Measurements from ENCODE around the gene KCNMA1. TPM values are rescaled to one million over a fixed set of nuclear protein-coding genes. Genes with fewer than 3 reads are reported as not detected.

The KCNMA1 gene
- total and polyA plus RNA-seq, 2 donors from 2014 or later: 4.2 to 8.9 TPM

DNA sequence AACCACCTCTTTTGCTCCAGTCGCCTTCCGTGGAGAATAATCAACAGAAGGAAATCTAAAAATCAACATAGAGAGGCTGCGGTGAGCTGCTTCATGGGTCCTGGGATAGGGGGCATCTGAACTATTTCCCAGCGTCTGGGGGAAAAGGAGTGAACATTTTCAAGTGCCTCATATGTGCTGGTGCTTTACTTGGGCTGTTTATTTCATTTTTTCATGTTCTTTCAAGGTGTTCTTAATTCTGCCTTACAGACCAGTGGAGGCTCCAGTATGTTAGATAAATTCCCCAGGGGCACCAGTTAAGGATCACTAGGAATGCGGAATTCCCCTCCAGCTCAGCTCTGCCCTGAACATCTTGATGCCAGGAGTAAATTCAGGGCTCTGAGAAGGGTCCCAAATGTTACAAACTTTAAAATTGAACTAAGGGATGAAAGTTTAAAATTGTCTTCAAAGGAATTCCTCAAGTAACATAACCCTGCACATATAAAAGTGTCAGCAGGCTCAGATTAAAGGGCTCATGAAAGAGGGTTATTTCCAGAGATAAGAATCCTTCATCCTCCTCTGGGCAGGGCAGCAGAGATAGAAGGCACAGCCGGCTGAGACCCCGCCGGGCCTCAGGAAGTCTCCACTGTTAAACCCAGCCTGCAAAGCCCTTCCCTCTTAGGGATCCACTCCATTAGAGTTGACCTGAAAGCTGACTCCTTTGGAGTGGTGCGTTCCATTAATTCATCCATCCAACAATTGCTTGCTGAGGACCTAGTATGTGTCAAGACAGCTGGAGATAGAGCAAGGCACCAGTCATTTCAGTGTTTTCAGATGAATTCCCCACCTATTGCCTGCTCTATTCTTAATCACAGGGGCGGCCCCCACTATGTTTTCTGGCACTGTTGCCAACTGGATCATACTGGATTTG, 345.8 kb downstream of the KCNMA1 start:
- Histone ChIP-seq H3K27me3 (ENCODE audit: control insufficient read depth, insufficient read depth, low read length) (no peaks in the 10 kb centered on the region), H3K4me1 (ENCODE audit: control insufficient read depth in 2 of 3, insufficient read depth in 2 of 3, low read depth in 1 of 3, low read length in 3 of 3) (no peaks in the 10 kb centered on the region), H3K4me3 (ENCODE audit: low read length in 3 of 3) (no peak overlapping the region), H3K27ac (ENCODE audit: low read depth in 2 of 2, low read length in 2 of 2) (no peak overlapping the region), H3K9ac (ENCODE audit: low read length in 3 of 3) (no peak overlapping the region), H3K36me3 (ENCODE audit: control insufficient read depth in 2 of 3, insufficient read depth in 3 of 3, low read length in 3 of 3) (no peaks in the 10 kb centered on the region), H3K9me3 (ENCODE audit: control insufficient read depth in 2 of 3, insufficient read depth in 1 of 3, low read length in 3 of 3) (no peaks in the 10 kb centered on the region)
- TF ChIP-seq, protein P1, sequence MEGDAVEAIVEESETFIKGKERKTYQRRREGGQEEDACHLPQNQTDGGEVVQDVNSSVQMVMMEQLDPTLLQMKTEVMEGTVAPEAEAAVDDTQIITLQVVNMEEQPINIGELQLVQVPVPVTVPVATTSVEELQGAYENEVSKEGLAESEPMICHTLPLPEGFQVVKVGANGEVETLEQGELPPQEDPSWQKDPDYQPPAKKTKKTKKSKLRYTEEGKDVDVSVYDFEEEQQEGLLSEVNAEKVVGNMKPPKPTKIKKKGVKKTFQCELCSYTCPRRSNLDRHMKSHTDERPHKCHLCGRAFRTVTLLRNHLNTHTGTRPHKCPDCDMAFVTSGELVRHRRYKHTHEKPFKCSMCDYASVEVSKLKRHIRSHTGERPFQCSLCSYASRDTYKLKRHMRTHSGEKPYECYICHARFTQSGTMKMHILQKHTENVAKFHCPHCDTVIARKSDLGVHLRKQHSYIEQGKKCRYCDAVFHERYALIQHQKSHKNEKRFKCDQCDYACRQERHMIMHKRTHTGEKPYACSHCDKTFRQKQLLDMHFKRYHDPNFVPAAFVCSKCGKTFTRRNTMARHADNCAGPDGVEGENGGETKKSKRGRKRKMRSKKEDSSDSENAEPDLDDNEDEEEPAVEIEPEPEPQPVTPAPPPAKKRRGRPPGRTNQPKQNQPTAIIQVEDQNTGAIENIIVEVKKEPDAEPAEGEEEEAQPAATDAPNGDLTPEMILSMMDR (IDR thresholded peaks at IDR 0.05; ENCODE audit: borderline replicate concordance, extremely low read depth, insufficient read depth): no peak
- FAIRE-seq: no peak
- intact Hi-C loops (cut with DNase I): no loop called here
- no peak for DNase-seq

DNA sequence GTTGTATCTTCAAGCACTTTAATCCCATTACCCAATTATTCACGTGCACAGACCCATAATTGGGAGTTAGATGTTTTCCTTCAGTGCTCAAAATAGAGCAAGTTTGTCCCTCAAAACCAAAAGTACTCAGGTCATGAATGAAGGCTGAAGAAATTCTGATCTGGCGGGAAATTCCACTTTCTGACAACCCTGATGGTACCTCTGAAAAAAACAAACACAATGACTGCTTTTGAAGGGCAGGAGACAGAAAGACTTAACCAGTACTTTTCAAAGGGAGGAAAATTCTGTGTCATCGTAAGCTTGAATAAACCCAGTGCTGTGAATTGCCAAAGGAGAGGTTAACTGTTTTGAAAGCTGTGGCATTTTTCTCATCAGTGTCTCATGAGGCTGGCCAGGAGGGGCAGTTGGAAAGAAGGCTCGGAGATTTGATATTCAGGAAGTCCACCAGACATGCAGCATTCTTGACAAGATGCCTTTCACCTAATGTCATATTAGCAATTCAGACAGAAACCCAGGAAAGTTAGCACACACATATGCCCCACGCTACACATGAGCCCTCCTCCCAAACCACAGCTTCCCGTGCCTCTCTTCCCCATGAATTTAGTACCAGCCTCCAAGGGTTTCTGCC, 347.0 kb downstream of the KCNMA1 start:
- Histone ChIP-seq H3K27ac (ENCODE audit: low read depth in 2 of 2, low read length in 2 of 2) (no peak overlapping the region), H3K9me3 (ENCODE audit: control insufficient read depth in 2 of 3, insufficient read depth in 1 of 3, low read length in 3 of 3) (no peaks in the 10 kb centered on the region), H3K36me3 (ENCODE audit: control insufficient read depth in 2 of 3, insufficient read depth in 3 of 3, low read length in 3 of 3) (no peaks in the 10 kb centered on the region), H3K9ac (ENCODE audit: low read length in 3 of 3) (no peak overlapping the region), H3K4me1 (ENCODE audit: control insufficient read depth in 2 of 3, insufficient read depth in 2 of 3, low read depth in 1 of 3, low read length in 3 of 3) (no peaks in the 10 kb centered on the region), H3K4me3 (ENCODE audit: low read length in 3 of 3) (no peak overlapping the region), H3K27me3 (ENCODE audit: control insufficient read depth, insufficient read depth, low read length) (no peaks in the 10 kb centered on the region)
- DNase-seq: no peak
- TF ChIP-seq, protein P1 (IDR thresholded peaks at IDR 0.05; ENCODE audit: borderline replicate concordance, extremely low read depth, insufficient read depth): no peak
- no peak for FAIRE-seq
- intact Hi-C loops (cut with DNase I): no loop called here

- TF ChIP-seq, protein P1 (IDR thresholded peaks at IDR 0.05; ENCODE audit: borderline replicate concordance, extremely low read depth, insufficient read depth): no peak
- H3K27ac ChIP-seq (ENCODE audit: low read depth in 2 of 2, low read length in 2 of 2): no peak overlapping the region
- H3K9ac ChIP-seq (ENCODE audit: low read length in 3 of 3): no peak overlapping the region
- H3K9me3 ChIP-seq (ENCODE audit: control insufficient read depth in 2 of 3, insufficient read depth in 1 of 3, low read length in 3 of 3): no peaks in the 10 kb centered on the region
- no peaks in the 10 kb centered on the region for H3K27me3 ChIP-seq (ENCODE audit: control insufficient read depth, insufficient read depth, low read length)
- H3K36me3 ChIP-seq (ENCODE audit: control insufficient read depth in 2 of 3, insufficient read depth in 3 of 3, low read length in 3 of 3): no peaks in the 10 kb centered on the region
- no peak for DNase-seq
- FAIRE-seq: no peak
- intact Hi-C loops (cut with DNase I): no loop called here
- no peak overlapping the region for H3K4me3 ChIP-seq (ENCODE audit: low read length in 3 of 3)
- no peaks in the 10 kb centered on the region for H3K4me1 ChIP-seq (ENCODE audit: control insufficient read depth in 2 of 3, insufficient read depth in 2 of 3, low read depth in 1 of 3, low read length in 3 of 3)
Measured at GRCh38 chr10:77289790-77290189, 347.8 kb downstream of the KCNMA1 start.

Data from kidney (tissue), 14 donors.